ENCODE measurements around the gene ROCK2. TPM values are rescaled to one million over a fixed set of nuclear protein-coding genes. Genes with fewer than 3 reads are reported as not detected.

Gene ROCK2
- total RNA-seq, 1 donor from 2014 or later = 58.0 TPM

DNA sequence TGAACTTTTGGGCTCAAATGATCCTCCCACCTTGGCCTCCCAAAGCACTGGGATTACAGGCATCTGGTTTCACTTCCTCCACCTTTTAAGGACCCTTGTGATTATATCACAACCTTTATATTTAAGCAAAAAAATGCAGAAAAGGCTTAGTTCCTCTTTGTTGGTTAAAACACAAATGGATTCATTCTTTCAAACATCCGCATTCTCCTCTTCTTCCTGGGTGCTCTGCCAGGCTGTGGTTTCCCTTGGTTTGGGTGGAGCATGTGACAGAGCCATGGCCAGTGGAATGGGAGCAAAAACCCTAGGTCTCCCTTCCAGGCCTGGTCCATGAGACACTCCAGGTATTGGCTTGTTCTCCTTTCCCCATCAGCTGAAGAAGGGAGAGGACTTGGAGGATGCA, 199.1 kb downstream of the ROCK2 start:
- no peak for DNase-seq

DNA sequence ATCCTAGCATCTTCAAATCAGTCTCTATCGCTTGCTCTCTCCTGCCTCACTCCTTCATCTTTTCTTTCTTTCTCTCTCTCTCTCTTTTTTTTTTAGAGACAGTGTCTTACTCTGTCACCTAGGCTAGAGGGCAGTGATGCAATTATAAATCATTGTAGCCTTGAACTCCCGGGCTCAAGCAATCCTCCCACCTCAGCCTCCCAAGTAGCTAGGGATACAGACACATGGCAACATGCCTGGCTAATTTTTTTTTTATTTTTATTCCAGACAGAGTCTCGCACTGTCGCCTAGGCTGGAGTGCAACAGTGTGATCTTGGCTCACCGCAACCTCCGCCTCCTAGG, 199.7 kb downstream of the ROCK2 start:
- DNase-seq = no peak

DNA sequence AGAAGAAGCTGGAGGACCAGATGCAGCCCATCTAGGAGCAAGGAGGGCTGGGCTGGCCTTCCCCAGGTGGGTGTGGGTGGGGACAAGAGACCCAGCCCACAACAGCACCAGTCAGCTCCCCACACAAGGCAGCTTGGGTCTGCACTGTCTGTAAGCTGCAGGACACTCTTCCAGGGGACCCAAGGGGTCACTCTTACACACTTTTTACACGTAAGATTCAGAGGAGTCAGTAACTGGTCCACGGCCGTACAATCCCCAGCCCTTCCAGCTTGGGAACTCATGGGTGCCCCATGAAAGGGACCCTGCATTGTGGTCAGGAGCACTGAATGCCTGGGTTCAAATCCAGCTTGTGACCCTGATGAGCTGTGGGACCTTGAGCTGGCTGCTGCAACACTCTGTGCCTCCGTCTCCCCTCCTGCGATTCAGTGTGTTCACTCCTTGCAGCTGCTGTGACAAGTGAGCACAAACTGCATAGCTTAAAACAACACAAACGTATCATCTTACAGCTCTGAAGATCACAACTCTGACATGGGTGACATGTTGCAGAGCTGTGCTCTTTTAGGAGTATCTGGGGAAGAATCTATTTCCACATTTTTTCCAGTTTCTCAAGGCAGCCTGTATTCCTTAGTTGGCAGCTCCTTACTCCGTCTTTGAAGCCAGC, 200.2 kb downstream of the ROCK2 start:
- no peak for DNase-seq

DNA sequence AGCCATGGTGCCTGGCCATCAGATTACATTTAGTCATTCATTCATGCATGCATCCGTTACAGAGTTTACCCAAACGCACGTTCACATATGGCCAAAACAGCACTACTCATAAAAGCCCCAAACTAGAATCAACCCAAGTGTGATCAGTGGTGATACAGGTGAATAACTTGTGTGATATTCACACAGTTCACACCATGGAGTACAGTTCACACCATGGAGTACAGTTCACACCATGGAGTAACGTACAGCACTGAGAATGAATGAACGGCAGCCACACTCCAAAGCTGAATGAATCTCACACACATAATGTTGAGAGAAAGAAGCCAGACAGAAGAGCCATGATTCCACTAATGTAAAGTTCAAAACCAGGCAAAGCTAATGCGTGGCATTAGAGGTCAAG, 201.4 kb downstream of the ROCK2 start:
- no peak for DNase-seq

DNA sequence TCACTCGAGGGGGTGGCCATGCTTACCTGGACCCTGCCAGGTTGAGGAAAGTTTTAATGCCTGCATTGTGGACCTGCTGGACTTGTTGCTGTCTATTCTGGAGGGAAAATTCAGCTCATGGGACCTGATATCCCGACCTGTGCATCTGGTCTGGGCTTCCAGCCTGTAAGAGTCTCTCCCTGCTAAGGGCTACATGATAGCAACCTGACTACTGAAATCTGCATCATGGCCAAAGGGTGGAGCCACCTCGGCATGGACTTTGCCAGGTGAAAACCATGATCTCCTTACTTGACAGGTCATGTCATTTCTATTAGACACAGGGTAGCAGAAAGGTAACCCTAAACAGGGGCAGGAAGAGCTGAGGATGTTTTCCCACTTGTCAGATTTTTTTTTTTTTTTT, 202.1 kb downstream of the ROCK2 start:
- no peak for DNase-seq

DNA sequence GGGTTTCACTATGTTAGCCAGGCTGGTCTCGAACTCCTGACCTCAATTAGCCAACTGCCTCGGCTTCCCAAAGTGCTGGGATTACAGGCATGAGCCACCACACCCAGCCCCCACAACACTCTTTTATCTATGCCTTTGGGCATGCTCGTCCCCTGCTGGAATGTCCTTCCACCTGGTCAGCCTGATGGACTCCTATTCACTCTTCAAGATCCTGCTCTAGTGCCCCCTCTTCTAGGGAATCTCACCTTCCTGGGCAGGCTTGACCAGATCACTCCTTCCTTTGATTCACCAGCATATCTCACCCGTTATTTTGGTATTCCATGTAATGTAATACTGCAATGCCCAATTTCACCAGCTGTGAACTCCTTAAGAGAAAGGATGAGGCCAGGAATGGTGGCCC, 203.1 kb downstream of the ROCK2 start:
- no peak for DNase-seq

DNA sequence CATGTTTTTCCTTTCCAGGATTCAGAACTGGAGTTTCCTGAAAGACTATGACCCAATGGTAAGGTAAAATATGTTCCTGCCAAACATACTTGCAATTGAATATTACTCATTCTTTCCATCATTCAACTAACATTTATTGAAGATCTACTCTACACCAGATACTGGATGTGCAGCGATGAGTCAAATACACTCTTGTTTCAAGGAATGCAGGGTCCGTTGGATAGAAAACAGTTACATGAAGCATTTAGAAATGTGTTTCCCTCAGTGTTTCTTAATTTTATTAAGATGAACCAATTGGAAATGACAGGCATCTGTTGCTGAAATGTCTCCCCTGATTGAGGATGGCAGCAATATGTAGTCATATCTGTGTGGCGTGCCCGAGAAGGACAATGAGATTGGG, 203.9 kb downstream of the ROCK2 start:
- DNase-seq = no peak

DNA sequence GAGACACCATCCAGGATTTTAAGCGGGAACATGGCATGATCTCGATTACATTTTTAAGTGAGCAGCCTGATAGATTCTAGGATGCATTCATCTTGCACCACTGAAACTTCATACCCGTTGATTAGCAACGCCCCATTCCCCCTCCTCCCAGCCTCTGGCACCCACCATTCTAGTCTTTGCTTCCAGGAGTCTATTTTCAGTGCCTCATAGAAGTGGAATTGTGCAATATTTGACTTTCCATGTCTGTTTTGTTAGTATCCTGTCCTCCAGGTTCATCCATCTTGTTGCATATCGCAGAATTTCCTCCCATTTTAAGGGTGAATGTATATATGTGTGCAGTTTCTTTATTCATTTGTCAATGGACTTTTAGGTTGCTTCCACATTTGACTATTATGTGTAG, 210.1 kb downstream of the ROCK2 start:
- DNase-seq = no peak

DNA sequence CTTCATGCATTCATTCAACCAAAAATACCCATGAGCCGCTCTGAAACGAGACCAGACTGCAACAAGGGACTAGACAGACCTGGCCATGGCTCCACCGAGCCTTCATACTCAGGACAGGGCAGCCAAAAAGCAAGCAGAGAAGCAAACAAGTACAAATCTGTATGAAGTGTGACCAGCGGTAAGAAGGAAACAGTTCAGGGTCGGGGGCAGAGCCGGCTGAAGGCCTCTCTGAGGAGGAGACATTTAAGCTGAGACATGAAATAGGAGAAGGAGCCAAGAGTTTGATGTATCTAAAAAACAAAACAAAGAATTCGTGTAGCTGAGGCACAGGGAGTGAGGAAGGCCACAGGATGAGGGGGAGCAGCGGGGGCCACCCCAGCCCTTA, 210.5 kb downstream of the ROCK2 start:
- no peak for DNase-seq

DNA sequence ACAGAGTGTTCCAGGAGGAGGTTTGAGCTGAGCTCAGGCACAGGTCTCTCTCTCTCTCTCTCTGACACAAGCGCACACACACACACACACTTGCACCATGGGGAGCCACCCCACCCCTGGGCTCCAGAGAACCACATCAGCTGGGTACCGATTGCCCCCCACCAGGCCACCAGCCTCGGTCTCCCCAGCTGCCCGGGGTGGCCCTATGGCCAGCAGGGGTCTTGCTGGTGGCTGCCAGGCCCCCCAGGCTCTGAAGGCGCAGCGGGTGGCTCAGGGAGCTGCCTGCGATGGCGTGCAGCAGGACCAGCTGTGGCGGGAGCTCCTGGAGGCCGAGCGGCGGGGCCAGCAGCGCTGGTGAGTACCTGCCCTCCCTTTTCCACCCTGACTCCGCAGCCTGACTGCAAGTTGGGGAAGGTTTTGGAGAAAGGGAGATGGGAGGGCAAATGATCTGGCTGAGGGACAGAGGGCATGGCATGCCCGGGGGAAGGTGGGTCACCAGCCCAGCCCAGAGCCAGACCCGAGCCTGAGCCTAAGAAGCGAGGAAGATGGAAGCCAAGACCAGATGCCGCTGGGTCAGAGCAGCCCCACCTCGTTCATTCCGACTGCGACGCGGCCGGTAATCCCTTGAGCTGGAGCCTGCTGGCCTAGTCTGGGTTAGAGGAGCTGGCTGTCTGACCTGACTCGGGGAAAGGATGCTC, 211.0 kb downstream of the ROCK2 start:
- DNase-seq = no peak

DNA sequence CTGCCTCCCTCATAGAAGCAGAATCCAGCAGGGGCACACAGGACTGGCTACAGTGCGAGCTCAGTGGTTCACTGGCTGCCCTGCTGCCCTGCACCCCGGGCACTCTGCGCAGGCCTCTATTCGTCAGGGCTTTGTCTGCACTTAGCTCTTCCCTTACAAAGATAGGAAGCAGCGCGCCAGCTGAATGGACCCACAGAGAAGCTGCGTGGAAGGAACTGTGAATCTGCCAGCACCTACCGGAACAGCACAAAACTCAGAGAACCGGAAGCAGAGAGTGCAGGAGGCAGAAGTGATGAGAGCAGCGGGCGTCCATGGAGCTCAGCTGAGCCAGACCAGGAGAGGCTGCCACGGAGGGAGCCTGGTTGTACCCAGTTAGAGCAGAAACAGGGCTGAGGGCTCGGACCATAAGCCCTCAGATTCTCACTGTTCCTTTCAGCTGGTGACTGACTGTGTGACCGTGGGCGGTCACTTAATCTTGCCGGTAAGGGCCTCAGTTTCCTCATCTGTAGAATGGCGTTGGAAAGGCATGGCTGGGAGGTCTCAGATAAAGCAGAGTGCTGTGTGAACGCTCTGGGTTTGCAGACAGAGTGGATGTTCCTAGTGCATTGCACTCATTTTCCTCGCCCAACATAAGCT, 212.3 kb downstream of the ROCK2 start:
- DNase-seq = no peak

DNA sequence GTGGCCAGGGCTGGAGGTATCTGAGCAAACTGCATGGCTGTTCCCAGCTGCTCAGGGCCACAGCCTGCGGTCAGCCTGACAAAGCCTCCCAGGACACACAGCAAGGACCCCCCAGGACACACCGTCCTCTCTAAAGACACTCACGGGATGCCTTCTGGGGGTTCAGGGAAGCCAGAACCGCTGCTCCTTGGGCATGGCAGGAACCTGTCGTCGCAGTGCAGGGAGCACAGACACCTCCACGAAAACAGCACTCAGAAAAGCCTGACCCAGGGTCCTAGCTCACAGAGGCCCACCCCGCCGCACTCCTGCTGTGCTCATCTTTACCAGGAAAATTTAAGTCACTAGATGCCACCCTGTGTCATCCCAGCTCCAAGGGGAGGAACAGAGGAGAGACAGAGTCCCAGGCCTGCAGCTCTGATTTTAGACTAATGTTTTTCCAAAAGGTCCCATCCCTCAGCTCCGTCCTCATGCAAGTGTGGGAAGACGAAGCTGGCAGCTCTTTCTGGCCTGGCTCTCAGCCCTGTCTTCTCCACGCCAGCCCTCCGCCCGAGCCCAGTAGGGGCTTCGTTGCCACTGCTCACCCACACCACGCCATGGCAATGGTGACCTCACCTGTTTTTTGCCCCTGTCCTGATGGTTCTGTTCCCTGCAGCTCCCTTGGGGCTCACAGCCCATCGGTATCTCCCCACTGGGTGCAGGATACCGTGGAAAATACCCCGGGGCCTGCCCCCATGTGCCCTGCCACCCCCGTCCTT, 213.1 kb downstream of the ROCK2 start:
- no peak for DNase-seq

Small RNA genes within 50 kb of the gene (small RNA-seq; reads per million reads assigned to genes)
- gene RNU6-1081P (ENCODE audit: low replicate concordance) = not detected

Other genes starting within 250 kb of the ROCK2 start
- gene SLC66A3, start 189.2 kb downstream of the ROCK2 start, total RNA-seq = 18.7 TPM
- gene E2F6, start 121.5 kb upstream of the ROCK2 start, total RNA-seq = 9.6 TPM
- gene GREB1, start 189.4 kb upstream of the ROCK2 start, total RNA-seq = 2.7 TPM